Measurements from ENCODE around the gene RPS6KA1. TPM values are rescaled to one million over a fixed set of nuclear protein-coding genes. Genes with fewer than 3 reads are reported as not detected.

RPS6KA1 gene
- total RNA-seq, 1 donor from 2014 or later, result 4.9 TPM

DNA sequence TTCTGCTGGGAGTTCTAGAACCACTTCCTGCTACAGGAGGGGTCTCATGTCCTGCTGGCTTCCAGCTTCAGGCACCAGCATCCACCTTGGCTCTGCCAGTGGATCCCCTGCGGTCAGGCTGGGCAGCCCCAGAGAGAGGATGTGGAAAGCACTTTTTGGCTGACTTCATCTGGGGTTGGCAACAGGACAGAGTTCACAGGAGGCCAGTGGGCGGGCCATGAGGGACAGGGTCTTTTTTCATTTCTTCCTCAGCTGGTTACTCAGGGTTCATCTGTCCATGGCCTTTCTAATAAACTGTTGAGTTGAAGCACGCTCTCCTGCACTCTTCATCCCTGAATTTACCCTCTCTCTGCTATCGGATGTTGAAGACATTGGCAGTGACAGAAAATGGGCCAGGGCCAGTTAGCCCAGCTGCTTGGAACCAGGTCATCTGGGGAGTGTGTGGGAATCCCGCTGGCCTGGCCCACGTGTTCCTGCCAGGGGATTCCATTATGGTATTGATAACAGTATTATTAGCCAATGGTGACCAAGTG is 45.2 kb downstream of the RPS6KA1 start:
- H3K27ac ChIP-seq (replicated peaks), result no peak overlapping the region
- H3K9me3 ChIP-seq (replicated peaks), result no peaks in the 10 kb centered on the region
- TF ChIP-seq, protein P1, sequence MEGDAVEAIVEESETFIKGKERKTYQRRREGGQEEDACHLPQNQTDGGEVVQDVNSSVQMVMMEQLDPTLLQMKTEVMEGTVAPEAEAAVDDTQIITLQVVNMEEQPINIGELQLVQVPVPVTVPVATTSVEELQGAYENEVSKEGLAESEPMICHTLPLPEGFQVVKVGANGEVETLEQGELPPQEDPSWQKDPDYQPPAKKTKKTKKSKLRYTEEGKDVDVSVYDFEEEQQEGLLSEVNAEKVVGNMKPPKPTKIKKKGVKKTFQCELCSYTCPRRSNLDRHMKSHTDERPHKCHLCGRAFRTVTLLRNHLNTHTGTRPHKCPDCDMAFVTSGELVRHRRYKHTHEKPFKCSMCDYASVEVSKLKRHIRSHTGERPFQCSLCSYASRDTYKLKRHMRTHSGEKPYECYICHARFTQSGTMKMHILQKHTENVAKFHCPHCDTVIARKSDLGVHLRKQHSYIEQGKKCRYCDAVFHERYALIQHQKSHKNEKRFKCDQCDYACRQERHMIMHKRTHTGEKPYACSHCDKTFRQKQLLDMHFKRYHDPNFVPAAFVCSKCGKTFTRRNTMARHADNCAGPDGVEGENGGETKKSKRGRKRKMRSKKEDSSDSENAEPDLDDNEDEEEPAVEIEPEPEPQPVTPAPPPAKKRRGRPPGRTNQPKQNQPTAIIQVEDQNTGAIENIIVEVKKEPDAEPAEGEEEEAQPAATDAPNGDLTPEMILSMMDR (IDR thresholded peaks at IDR 0.05; ENCODE audit: borderline replicate concordance), result no peak
- peaks cover 3% of the 10 kb centered on the region for H3K27me3 ChIP-seq (ENCODE audit: low read depth)
- intact Hi-C loops (cut with micrococcal nuclease), result no loop called here
- H3K4me3 ChIP-seq, result no peak overlapping the region
- DNase-seq, result no peak
- peaks cover 13% of the 10 kb centered on the region for H3K4me1 ChIP-seq
- H3K36me3 ChIP-seq, result no peaks in the 10 kb centered on the region

DNA sequence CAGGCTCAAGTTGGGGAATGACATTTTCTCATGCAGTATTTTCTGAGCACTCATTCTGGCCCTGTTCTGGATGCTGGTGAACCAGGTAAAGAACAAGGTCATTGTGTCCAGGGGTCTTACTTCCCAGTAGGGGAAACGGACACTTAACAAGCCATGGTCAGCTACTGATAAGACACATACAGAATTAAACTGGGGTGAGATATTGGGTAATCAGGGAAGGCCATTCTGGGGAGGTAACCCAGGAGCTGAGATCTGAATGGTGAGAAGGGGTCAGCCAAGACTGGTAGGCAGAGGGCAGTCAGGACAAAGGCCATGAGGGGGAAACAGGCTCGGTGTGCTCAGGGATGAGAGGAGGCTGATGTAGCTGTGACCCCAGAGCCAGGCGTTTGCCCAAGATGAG is 45.8 kb downstream of the RPS6KA1 start:
- Histone ChIP-seq H3K27me3 (ENCODE audit: low read depth) (peaks cover 5% of the 10 kb centered on the region), H3K4me1 (peaks cover 13% of the 10 kb centered on the region), H3K36me3 (no peaks in the 10 kb centered on the region), H3K9me3 (replicated peaks) (no peaks in the 10 kb centered on the region), H3K4me3 (no peak overlapping the region), H3K27ac (replicated peaks) (no peak overlapping the region)
- TF ChIP-seq, protein P1 (IDR thresholded peaks at IDR 0.05; ENCODE audit: borderline replicate concordance), result no peak
- no peak for DNase-seq
- intact Hi-C loops (cut with micrococcal nuclease), result no loop called here

DNA sequence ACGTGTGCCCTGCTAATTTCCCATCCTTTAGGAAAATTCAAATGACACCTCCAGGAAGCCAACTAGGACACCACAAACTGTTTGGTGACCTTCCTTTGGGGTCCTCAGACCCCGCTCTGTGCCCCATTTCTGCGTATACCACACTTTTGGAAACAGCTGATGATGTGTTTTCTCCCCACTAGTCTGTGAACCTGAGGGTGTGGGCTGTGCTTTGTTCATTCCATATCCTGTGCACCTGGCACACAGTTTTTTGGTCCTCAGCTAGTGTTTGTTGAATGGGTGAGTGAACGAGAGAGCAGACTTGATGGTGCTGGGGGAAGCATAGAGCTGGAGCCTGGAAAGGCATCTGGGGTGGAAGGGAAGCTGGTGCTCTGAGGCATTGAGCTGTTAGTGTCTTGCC is 48.6 kb downstream of the RPS6KA1 start:
- no peak for DNase-seq
- H3K27me3 ChIP-seq (ENCODE audit: low read depth), result peaks cover 5% of the 10 kb centered on the region
- intact Hi-C loops (cut with micrococcal nuclease), result no loop called here

DNA sequence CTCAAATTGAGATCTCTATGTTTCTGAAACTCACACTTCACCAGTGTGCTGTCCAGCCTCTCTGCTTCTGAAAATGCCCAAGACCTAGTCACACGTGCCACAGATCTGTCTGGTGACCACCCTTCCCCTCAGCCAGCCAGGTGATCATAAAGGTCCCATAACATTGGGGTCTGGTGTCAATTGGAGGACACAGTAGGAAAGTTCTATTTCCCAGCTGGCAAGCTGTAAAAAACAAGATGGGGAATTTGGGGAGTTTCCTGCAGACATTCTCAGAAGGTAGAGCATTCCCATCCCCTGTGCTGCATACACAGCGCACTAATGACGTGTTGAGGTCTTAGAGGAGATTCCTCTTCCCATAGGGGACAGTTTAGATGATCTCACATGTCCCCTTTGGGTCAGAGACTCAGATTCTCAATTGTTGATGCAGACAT is 50.1 kb downstream of the RPS6KA1 start:
- H3K27ac ChIP-seq (replicated peaks), result no peak overlapping the region
- intact Hi-C loops (cut with micrococcal nuclease), result no loop called here
- H3K4me1 ChIP-seq, result peaks cover 7% of the 10 kb centered on the region
- no peaks in the 10 kb centered on the region for H3K9me3 ChIP-seq (replicated peaks)
- peaks cover 5% of the 10 kb centered on the region for H3K27me3 ChIP-seq (ENCODE audit: low read depth)
- no peaks in the 10 kb centered on the region for H3K36me3 ChIP-seq
- H3K4me3 ChIP-seq, result no peak overlapping the region
- TF ChIP-seq, protein P1 (IDR thresholded peaks at IDR 0.05; ENCODE audit: borderline replicate concordance), result no peak
- no peak for DNase-seq

More for the DNA sequence above, 48.6 kb downstream of the RPS6KA1 start:
- H3K4me1 ChIP-seq, result peaks cover 13% of the 10 kb centered on the region
- no peaks in the 10 kb centered on the region for H3K9me3 ChIP-seq (replicated peaks)
- TF ChIP-seq, protein P1 (IDR thresholded peaks at IDR 0.05; ENCODE audit: borderline replicate concordance), result no peak
- no peaks in the 10 kb centered on the region for H3K36me3 ChIP-seq
- no peak overlapping the region for H3K27ac ChIP-seq (replicated peaks)
- H3K4me3 ChIP-seq, result no peak overlapping the region

DNA sequence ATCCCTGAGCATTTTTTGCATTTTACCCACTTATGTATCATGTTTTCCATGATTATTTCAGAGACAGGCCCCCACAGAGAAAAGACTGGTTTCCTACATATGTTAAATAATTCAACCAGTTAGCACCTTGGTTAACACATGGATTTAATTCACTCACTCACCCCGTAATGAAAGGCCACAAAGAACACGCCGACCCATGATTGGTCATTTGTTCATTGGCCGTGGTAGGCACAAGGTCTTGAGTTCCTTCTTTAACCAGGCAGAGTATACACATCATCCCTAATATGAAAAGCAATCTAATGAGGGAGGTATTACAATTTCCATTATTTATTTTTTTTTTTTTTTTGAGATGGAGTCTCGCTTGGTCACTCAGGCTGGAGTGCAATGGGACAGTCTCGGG is 50.6 kb downstream of the RPS6KA1 start:
- TF ChIP-seq, protein P1 (IDR thresholded peaks at IDR 0.05; ENCODE audit: borderline replicate concordance), result no peak

More for the DNA sequence above, 50.6 kb downstream of the RPS6KA1 start:
- peaks cover 3% of the 10 kb centered on the region for H3K4me1 ChIP-seq
- no peaks in the 10 kb centered on the region for H3K36me3 ChIP-seq
- H3K4me3 ChIP-seq, result no peak overlapping the region
- no peaks in the 10 kb centered on the region for H3K9me3 ChIP-seq (replicated peaks)
- H3K27me3 ChIP-seq (ENCODE audit: low read depth), result peaks cover 5% of the 10 kb centered on the region
- no peak for DNase-seq
- intact Hi-C loops (cut with micrococcal nuclease), result no loop called here
- no peak overlapping the region for H3K27ac ChIP-seq (replicated peaks)

Data from left ventricle myocardium inferior (tissue), 1 donor.